ENCODE data around the gene AJAP1. TPM values are rescaled to one million over a fixed set of nuclear protein-coding genes. Genes with fewer than 3 reads are reported as not detected.

Gene AJAP1
- total and polyA plus RNA-seq, 2 donors (not counting 1 experiment from before 2014, with no cell fraction given) = 0.01 TPM; not detected in 1

DNA sequence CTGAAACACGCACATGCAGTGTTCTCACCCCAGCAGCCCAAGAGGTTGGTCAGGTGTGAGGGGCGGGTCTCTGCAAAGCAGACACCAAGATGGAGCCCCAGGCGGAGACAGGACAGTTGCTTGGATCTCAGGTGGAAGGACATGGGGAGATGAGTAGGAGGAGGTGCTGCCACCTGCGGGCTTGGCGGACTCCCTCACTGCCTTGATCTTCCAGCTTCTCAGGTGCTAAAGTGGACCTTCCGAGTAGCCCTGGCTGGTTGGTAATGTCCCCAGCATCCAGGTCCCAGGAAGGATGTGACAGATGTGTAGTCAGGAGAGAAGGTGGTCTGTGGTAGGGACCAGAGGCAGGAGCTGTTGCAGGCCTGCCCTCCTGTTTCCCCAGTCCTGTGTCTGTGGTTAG, 114.1 kb downstream of the AJAP1 start:
- Histone ChIP-seq H3K79me2 (ENCODE audit: control insufficient read depth, insufficient read depth, low read length) (no peaks in the 10 kb centered on the region), H3K27me3 (ENCODE audit: control insufficient read depth, insufficient read depth, low read length) (no peaks in the 10 kb centered on the region), H4K20me1 (ENCODE audit: control insufficient read depth, extremely low read depth, insufficient read depth, low read length) (no peaks in the 10 kb centered on the region), H3K9me3 (ENCODE audit: control insufficient read depth, insufficient read depth, low read depth, low read length) (peaks cover 5% of the 10 kb centered on the region), H2AFZ (ENCODE audit: low read length) (no peak overlapping the region), H3K4me3 (replicated peaks in 1 of 4; ENCODE audit: control extremely low read depth in 1 of 4, insufficient read depth in 1 of 4, low read depth in 3 of 4, low read length in 4 of 4) (no peak overlapping the region), H3K4me1 (ENCODE audit: control insufficient read depth, extremely low read depth, insufficient read depth, low read length) (no peaks in the 10 kb centered on the region), H3K27ac (ENCODE audit: insufficient read depth, low read length) (no peak overlapping the region), H3K36me3 (ENCODE audit: control insufficient read depth, insufficient read depth, low read length) (no peaks in the 10 kb centered on the region), H3K9ac (ENCODE audit: insufficient read depth, low read length) (no peak overlapping the region), H3K4me2 (ENCODE audit: extremely low read depth, insufficient read depth, low read length) (no peak overlapping the region)
- no peak for DNase-seq (ENCODE audit: low read depth in 2 of 2)
- TF ChIP-seq EZH2 (IDR thresholded peaks at IDR 0.05; ENCODE audit: low read length, missing control alignments) = no peak
- TF ChIP-seq, protein P1, sequence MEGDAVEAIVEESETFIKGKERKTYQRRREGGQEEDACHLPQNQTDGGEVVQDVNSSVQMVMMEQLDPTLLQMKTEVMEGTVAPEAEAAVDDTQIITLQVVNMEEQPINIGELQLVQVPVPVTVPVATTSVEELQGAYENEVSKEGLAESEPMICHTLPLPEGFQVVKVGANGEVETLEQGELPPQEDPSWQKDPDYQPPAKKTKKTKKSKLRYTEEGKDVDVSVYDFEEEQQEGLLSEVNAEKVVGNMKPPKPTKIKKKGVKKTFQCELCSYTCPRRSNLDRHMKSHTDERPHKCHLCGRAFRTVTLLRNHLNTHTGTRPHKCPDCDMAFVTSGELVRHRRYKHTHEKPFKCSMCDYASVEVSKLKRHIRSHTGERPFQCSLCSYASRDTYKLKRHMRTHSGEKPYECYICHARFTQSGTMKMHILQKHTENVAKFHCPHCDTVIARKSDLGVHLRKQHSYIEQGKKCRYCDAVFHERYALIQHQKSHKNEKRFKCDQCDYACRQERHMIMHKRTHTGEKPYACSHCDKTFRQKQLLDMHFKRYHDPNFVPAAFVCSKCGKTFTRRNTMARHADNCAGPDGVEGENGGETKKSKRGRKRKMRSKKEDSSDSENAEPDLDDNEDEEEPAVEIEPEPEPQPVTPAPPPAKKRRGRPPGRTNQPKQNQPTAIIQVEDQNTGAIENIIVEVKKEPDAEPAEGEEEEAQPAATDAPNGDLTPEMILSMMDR (conservative IDR thresholded peaks at IDR 0.05 in 1 of 2, IDR thresholded peaks at IDR 0.05 in 1 of 2; ENCODE audit: low read depth in 1 of 2, low read length in 2 of 2) = no peak

DNA sequence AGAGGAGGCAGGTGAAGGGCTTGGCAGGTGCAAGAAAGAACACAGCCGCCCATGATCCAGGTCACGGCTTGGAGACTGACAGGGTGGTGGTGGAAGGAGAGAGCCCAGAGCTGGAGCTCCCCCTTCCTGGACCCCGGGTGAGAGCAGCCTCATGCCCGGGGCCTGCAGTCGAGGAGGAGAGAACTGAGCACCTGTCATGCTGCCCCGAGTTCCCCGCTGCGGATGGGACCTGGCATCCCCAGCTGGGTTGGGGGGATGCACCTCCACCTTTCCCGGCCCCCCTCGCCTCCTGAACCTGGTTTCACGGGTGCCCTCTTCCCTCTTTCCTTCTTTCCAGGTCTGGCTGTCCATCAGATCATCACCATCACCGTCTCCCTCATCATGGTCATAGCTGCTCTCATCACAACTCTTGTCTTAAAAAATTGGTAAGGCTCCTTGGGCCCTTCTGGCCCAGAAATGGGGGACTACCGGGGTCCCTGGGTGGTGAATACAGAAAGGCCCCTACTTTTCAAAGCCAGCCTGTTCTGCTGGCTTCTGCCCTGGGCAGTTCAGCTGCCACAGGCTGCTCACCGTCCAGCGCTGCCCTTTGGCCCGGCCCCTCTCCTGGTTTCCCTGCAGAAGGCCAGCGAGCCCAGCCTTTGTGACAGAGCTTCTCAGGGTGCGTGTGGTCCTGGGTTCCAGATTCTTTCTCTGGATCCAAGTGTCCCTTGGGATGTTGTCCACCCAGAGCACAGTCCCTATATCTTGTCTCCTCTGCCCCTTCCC, 115.3 kb downstream of the AJAP1 start:
- Histone ChIP-seq H4K20me1 (ENCODE audit: control insufficient read depth, extremely low read depth, insufficient read depth, low read length) (no peaks in the 10 kb centered on the region), H3K36me3 (ENCODE audit: control insufficient read depth, insufficient read depth, low read length) (no peaks in the 10 kb centered on the region), H3K9ac (ENCODE audit: insufficient read depth, low read length) (no peak overlapping the region), H3K27ac (ENCODE audit: insufficient read depth, low read length) (no peak overlapping the region), H3K4me2 (ENCODE audit: extremely low read depth, insufficient read depth, low read length) (no peak overlapping the region), H3K79me2 (ENCODE audit: control insufficient read depth, insufficient read depth, low read length) (no peaks in the 10 kb centered on the region), H3K4me3 (replicated peaks in 1 of 4; ENCODE audit: control extremely low read depth in 1 of 4, insufficient read depth in 1 of 4, low read depth in 3 of 4, low read length in 4 of 4) (no peak overlapping the region), H3K9me3 (ENCODE audit: control insufficient read depth, insufficient read depth, low read depth, low read length) (peaks cover 5% of the 10 kb centered on the region), H2AFZ (ENCODE audit: low read length) (no peak overlapping the region), H3K27me3 (ENCODE audit: control insufficient read depth, insufficient read depth, low read length) (no peaks in the 10 kb centered on the region), H3K4me1 (ENCODE audit: control insufficient read depth, extremely low read depth, insufficient read depth, low read length) (no peaks in the 10 kb centered on the region)
- DNase-seq (ENCODE audit: low read depth in 2 of 2) = no peak
- TF ChIP-seq, protein P1 (conservative IDR thresholded peaks at IDR 0.05 in 1 of 2, IDR thresholded peaks at IDR 0.05 in 1 of 2; ENCODE audit: low read depth in 1 of 2, low read length in 2 of 2) = no peak
- no peak for TF ChIP-seq EZH2 (IDR thresholded peaks at IDR 0.05; ENCODE audit: low read length, missing control alignments)

DNA sequence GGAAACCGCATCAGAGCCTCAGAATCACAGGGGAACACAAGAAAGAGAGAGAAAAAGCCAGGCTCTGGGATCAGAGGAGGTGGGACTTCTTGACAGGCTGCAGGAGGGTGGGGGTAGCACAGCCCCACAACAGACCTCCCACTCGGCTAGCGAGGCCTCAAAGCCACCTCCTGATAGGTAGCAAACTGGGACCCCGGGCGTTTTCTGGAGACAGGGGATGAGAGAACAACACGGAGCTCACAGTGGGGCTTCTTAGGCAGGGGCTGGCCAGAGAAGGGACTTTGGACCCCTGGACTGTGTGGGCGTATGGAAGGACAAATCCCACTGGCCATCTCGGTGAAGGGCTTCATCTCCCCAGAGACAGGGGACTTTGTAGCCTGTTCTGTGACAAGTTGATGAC, 116.3 kb downstream of the AJAP1 start:
- Histone ChIP-seq H3K27ac (ENCODE audit: insufficient read depth, low read length) (no peak overlapping the region), H3K79me2 (ENCODE audit: control insufficient read depth, insufficient read depth, low read length) (no peaks in the 10 kb centered on the region), H2AFZ (ENCODE audit: low read length) (no peak overlapping the region), H3K36me3 (ENCODE audit: control insufficient read depth, insufficient read depth, low read length) (no peaks in the 10 kb centered on the region), H3K4me2 (ENCODE audit: extremely low read depth, insufficient read depth, low read length) (no peak overlapping the region), H3K9ac (ENCODE audit: insufficient read depth, low read length) (no peak overlapping the region), H3K9me3 (ENCODE audit: control insufficient read depth, insufficient read depth, low read depth, low read length) (peaks cover 5% of the 10 kb centered on the region), H4K20me1 (ENCODE audit: control insufficient read depth, extremely low read depth, insufficient read depth, low read length) (no peaks in the 10 kb centered on the region), H3K4me3 (replicated peaks in 1 of 4; ENCODE audit: control extremely low read depth in 1 of 4, insufficient read depth in 1 of 4, low read depth in 3 of 4, low read length in 4 of 4) (no peak overlapping the region), H3K27me3 (ENCODE audit: control insufficient read depth, insufficient read depth, low read length) (no peaks in the 10 kb centered on the region), H3K4me1 (ENCODE audit: control insufficient read depth, extremely low read depth, insufficient read depth, low read length) (no peaks in the 10 kb centered on the region)
- TF ChIP-seq, protein P1 (conservative IDR thresholded peaks at IDR 0.05 in 1 of 2, IDR thresholded peaks at IDR 0.05 in 1 of 2; ENCODE audit: low read depth in 1 of 2, low read length in 2 of 2) = no peak
- no peak for TF ChIP-seq EZH2 (IDR thresholded peaks at IDR 0.05; ENCODE audit: low read length, missing control alignments)
- DNase-seq (ENCODE audit: low read depth in 2 of 2) = no peak

Measured in fibroblast of lung (primary cell).